Common myeloid progenitor, CD34-positive (primary cell): ENCODE data around the gene POU6F2.

Experiments
- CTCF ChIA-PET: fragments of 350-600 bp; sonication (Branson Sonifier 250); formaldehyde crosslinking; loops from one replicate; lab custom pipeline; 2021; ENCODE audit warnings: antibody characterized with exemption; lab: Charles Lee
- POLR2A ChIA-PET: fragments of 350-600 bp; sonication (Branson Sonifier 250); formaldehyde crosslinking; loops from one replicate; lab custom pipeline; 2021; ENCODE audit warnings: antibody characterized with exemption; lab: Charles Lee
- DNase-seq, 3 donors: peaks; one replicate each; pipeline versions ENCODE4 v3.0.0 to v3.0.0-alpha.2; 2013
- H3K27ac ChIP-seq, 2 experiments: 1 replicate in 1 of 2; 2 replicates in 1 of 2; pipeline ENCODE4 v1.7.0; 2013; ENCODE audit warnings: inconsistent platforms in 2 of 2, low read length in 2 of 2, mild to moderate bottlenecking in 2 of 2, low read depth in 1 of 2, moderate library complexity in 1 of 2; ENCODE audit not compliant: severe bottlenecking in 2 of 2, insufficient read depth in 1 of 2, poor library complexity in 1 of 2
- H3K27me3 ChIP-seq, 5 experiments: replicated peaks in 2 of 5; 1 replicate in 3 of 5; 2 replicates in 2 of 5; pipeline versions ENCODE4 v1.6.1 to v1.7.0; 2013; ENCODE audit warnings: low read length in 4 of 5, mild to moderate bottlenecking in 2 of 5, moderate library complexity in 2 of 5, inconsistent platforms in 1 of 5; ENCODE audit not compliant: insufficient read depth in 5 of 5, control insufficient read depth in 4 of 5
- H3K36me3 ChIP-seq, 4 experiments: 1 replicate in 2 of 4; 2 replicates in 2 of 4; pipeline versions ENCODE4 v1.6.1 to v1.7.0; 2013; ENCODE audit warnings: low read length in 3 of 4, control low read depth in 1 of 4, mild to moderate bottlenecking in 1 of 4; ENCODE audit not compliant: control insufficient read depth in 4 of 4, insufficient read depth in 4 of 4
- H3K4me1 ChIP-seq, 4 experiments: 1 replicate in 3 of 4; 2 replicates in 1 of 4; pipeline versions ENCODE4 v1.6.1 to v1.7.1; 2013; ENCODE audit warnings: low read length in 3 of 4, mild to moderate bottlenecking in 3 of 4, control low read depth in 1 of 4, inconsistent platforms in 1 of 4, moderate library complexity in 1 of 4; ENCODE audit not compliant: control insufficient read depth in 4 of 4, insufficient read depth in 4 of 4; ENCODE audit errors: control extremely low read depth in 1 of 4
- H3K4me3 ChIP-seq, 7 experiments: 1 replicate in 4 of 7; 2 replicates in 3 of 7; pipeline versions ENCODE4 v1.5.1 to v1.7.0; 2013; ENCODE audit warnings: mild to moderate bottlenecking in 7 of 7, low read length in 6 of 7, moderate library complexity in 6 of 7, inconsistent platforms in 2 of 7, low read depth in 2 of 7, control low read depth in 1 of 7; ENCODE audit not compliant: insufficient read depth in 4 of 7, control insufficient read depth in 1 of 7; ENCODE audit errors: extremely low read depth in 1 of 7
- H3K9me3 ChIP-seq, 5 experiments: 1 replicate in 4 of 5; 2 replicates in 1 of 5; pipeline versions ENCODE4 v1.6.1 to v1.7.1; 2013; ENCODE audit warnings: low read length in 4 of 5, mild to moderate bottlenecking in 2 of 5, inconsistent platforms in 1 of 5, low read depth in 1 of 5, moderate library complexity in 1 of 5; ENCODE audit not compliant: control insufficient read depth in 4 of 5, insufficient read depth in 2 of 5; ENCODE audit errors: control extremely low read depth in 1 of 5
- WGBS: methylation state at CpG from one replicate; pipeline ENCODE4 v1.1.5; 2013; ENCODE audit not compliant: insufficient coverage; 5-methylcytosine and 5-hydroxymethylcytosine counted together

The POU6F2 gene

GRCh38 chr7:39428221-39428620, 450.5 kb downstream of the POU6F2 start:
- DNase-seq = no peak
- CTCF ChIA-PET = no interaction called here
- H3K9me3 ChIP-seq = no peaks in the 10 kb centered on the region
- 100% methylated on average over 1 of the region's 1 CpG for WGBS
- no peak overlapping the region for H3K4me3 ChIP-seq
- POLR2A ChIA-PET = no interaction called here
- peaks cover 0 to 2% (median under 1%) of the 10 kb centered on the region in 4 experiments for H3K4me1 ChIP-seq
- H3K27ac ChIP-seq = no peak overlapping the region
- no peaks in the 10 kb centered on the region for H3K27me3 ChIP-seq
- H3K36me3 ChIP-seq = no peaks in the 10 kb centered on the region

- 94% methylated on average over 2 of the region's 2 CpGs for WGBS
- no peaks in the 10 kb centered on the region for H3K9me3 ChIP-seq
- H3K36me3 ChIP-seq = no peaks in the 10 kb centered on the region
- CTCF ChIA-PET = no interaction called here
- H3K4me3 ChIP-seq = no peak overlapping the region
- no peak for DNase-seq
- peaks cover 4 to 8% (median 5%) of the 10 kb centered on the region in 4 experiments for H3K4me1 ChIP-seq
- POLR2A ChIA-PET = no interaction called here
- no peaks in the 10 kb centered on the region for H3K27me3 ChIP-seq
- H3K27ac ChIP-seq = no peak overlapping the region
These were observed 451.7 kb downstream of the POU6F2 start for GRCh38 chr7:39429421-39429820.

- Histone ChIP-seq H3K9me3 (no peaks in the 10 kb centered on the region), H3K27ac (no peak overlapping the region), H3K4me1 (peaks cover 4 to 8% (median 5%) of the 10 kb centered on the region in 4 experiments), H3K4me3 (no peak overlapping the region), H3K27me3 (no peaks in the 10 kb centered on the region), H3K36me3 (no peaks in the 10 kb centered on the region)
- DNase-seq = no peak
- CTCF ChIA-PET = no interaction called here
- POLR2A ChIA-PET = no interaction called here
- WGBS = 100% methylated on average over 5 of the region's 6 CpGs
These were observed 452.7 kb downstream of the POU6F2 start for GRCh38 chr7:39430441-39430840.

GRCh38 chr7:39430909-39431641, 453.4 kb downstream of the POU6F2 start:
- Histone ChIP-seq H3K9me3 (no peaks in the 10 kb centered on the region), H3K4me1 (peaks cover 4 to 8% (median 5%) of the 10 kb centered on the region in 4 experiments), H3K27me3 (no peaks in the 10 kb centered on the region), H3K27ac (no peak overlapping the region), H3K36me3 (no peaks in the 10 kb centered on the region), H3K4me3 (no peak overlapping the region)
- no peak for DNase-seq
- ChIA-PET POLR2A (no interaction called here), CTCF (no interaction called here)
- 97% methylated on average over 8 of the region's 8 CpGs for WGBS

GRCh38 chr7:39432368-39432767, 454.7 kb downstream of the POU6F2 start:
- H3K4me3 ChIP-seq = no peak overlapping the region
- no peak overlapping the region for H3K27ac ChIP-seq
- no peaks in the 10 kb centered on the region for H3K9me3 ChIP-seq
- ChIA-PET POLR2A (no interaction called here), CTCF (interaction anchor here (1.1 kb wide), 1 partner anchor 20 kb away, joined by 4 read pairs; no protein-coding TSS in a partner anchor)
- no peaks in the 10 kb centered on the region for H3K27me3 ChIP-seq
- WGBS = 73% methylated on average over 3 of the region's 3 CpGs
- no peak for DNase-seq
- no peaks in the 10 kb centered on the region for H3K36me3 ChIP-seq
- peaks cover 4 to 8% (median 5%) of the 10 kb centered on the region in 4 experiments for H3K4me1 ChIP-seq

GRCh38 chr7:39432807-39433416, 455.2 kb downstream of the POU6F2 start:
- H3K27me3 ChIP-seq = no peaks in the 10 kb centered on the region
- H3K9me3 ChIP-seq = no peaks in the 10 kb centered on the region
- 98% methylated on average over 11 of the region's 13 CpGs for WGBS
- H3K4me3 ChIP-seq = no peak overlapping the region
- H3K36me3 ChIP-seq = no peaks in the 10 kb centered on the region
- POLR2A ChIA-PET = no interaction called here
- peaks cover 4 to 8% (median 5%) of the 10 kb centered on the region in 4 experiments for H3K4me1 ChIP-seq
- no peak for DNase-seq
- no peak overlapping the region for H3K27ac ChIP-seq
- CTCF ChIA-PET = interaction anchor here (1.1 kb wide), 1 partner anchor 21 kb away, joined by 4 read pairs; no protein-coding TSS in a partner anchor

- no peak overlapping the region for H3K27ac ChIP-seq
- peak; percentile 14 to 73 (median 63) for DNase-seq
- H3K4me3 ChIP-seq = no peak overlapping the region
- H3K27me3 ChIP-seq = no peaks in the 10 kb centered on the region
- ChIA-PET POLR2A (no interaction called here), CTCF (no interaction called here)
- H3K4me1 ChIP-seq = peaks cover 4 to 8% (median 5%) of the 10 kb centered on the region in 4 experiments
- H3K36me3 ChIP-seq = no peaks in the 10 kb centered on the region
- no peaks in the 10 kb centered on the region for H3K9me3 ChIP-seq
- WGBS = 0% methylated on average over 1 of the region's 1 CpG
These were observed 455.8 kb downstream of the POU6F2 start for GRCh38 chr7:39433550-39433949.
